Measurements from ENCODE around the gene DSTN.

DSTN gene

DNA sequence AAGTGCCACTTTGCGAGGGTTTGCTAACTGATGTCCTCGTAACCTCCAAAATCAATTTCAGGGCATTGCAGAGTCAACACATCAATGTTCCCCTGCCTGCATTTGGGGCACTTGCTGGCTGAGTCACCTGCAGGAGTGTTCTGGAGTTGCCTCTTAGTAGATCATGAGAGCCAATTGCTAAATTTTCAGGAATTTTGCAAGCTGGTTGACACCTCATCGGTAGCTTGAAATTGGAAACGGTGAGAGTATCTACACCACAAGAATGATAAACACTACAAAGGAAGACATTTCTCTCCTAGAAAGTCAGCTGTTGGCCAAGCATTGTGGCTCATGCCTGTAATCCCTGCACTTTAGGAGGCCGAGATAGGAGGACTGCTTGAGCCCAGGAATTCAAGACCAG is 27.9 kb upstream of the DSTN start (continued):
- TF ChIP-seq PATZ1 (CRISPR knock-in tag; IDR thresholded peaks at IDR 0.05; ENCODE audit: borderline replicate concordance) (no peak), ZC3H10 (CRISPR knock-in tag; IDR thresholded peaks at IDR 0.05) (no peak)
- TF ChIP-seq, protein P1, sequence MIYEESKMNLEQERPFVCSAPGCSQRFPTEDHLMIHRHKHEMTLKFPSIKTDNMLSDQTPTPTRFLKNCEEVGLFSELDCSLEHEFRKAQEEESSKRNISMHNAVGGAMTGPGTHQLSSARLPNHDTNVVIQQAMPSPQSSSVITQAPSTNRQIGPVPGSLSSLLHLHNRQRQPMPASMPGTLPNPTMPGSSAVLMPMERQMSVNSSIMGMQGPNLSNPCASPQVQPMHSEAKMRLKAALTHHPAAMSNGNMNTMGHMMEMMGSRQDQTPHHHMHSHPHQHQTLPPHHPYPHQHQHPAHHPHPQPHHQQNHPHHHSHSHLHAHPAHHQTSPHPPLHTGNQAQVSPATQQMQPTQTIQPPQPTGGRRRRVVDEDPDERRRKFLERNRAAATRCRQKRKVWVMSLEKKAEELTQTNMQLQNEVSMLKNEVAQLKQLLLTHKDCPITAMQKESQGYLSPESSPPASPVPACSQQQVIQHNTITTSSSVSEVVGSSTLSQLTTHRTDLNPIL (CRISPR knock-in tag; IDR thresholded peaks at IDR 0.05; ENCODE audit: low read depth): no peak

- no peak for ATAC-seq
- TF ChIP-seq, protein P2, sequence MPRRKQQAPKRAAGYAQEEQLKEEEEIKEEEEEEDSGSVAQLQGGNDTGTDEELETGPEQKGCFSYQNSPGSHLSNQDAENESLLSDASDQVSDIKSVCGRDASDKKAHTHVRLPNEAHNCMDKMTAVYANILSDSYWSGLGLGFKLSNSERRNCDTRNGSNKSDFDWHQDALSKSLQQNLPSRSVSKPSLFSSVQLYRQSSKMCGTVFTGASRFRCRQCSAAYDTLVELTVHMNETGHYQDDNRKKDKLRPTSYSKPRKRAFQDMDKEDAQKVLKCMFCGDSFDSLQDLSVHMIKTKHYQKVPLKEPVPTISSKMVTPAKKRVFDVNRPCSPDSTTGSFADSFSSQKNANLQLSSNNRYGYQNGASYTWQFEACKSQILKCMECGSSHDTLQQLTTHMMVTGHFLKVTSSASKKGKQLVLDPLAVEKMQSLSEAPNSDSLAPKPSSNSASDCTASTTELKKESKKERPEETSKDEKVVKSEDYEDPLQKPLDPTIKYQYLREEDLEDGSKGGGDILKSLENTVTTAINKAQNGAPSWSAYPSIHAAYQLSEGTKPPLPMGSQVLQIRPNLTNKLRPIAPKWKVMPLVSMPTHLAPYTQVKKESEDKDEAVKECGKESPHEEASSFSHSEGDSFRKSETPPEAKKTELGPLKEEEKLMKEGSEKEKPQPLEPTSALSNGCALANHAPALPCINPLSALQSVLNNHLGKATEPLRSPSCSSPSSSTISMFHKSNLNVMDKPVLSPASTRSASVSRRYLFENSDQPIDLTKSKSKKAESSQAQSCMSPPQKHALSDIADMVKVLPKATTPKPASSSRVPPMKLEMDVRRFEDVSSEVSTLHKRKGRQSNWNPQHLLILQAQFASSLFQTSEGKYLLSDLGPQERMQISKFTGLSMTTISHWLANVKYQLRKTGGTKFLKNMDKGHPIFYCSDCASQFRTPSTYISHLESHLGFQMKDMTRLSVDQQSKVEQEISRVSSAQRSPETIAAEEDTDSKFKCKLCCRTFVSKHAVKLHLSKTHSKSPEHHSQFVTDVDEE (CRISPR knock-in tag; IDR thresholded peaks at IDR 0.05): no peak
- TF ChIP-seq SNAI2 (CRISPR knock-in tag; IDR thresholded peaks at IDR 0.05) (no peak), TOX (CRISPR knock-in tag; IDR thresholded peaks at IDR 0.05; ENCODE audit: borderline replicate concordance) (no peak), ZNF8 (CRISPR knock-in tag; IDR thresholded peaks at IDR 0.05) (no peak), OSR1 (CRISPR knock-in tag; IDR thresholded peaks at IDR 0.05) (no peak), BACH2 (CRISPR knock-in tag; IDR thresholded peaks at IDR 0.05; ENCODE audit: borderline replicate concordance) (no peak), PATZ1 (CRISPR knock-in tag; IDR thresholded peaks at IDR 0.05; ENCODE audit: borderline replicate concordance) (no peak), POU6F1 (CRISPR knock-in tag; IDR thresholded peaks at IDR 0.05; ENCODE audit: borderline replicate concordance, low read depth) (no peak)
Observed at GRCh38 chr20:17542481-17542880, 27.4 kb upstream of the DSTN start.

DNA sequence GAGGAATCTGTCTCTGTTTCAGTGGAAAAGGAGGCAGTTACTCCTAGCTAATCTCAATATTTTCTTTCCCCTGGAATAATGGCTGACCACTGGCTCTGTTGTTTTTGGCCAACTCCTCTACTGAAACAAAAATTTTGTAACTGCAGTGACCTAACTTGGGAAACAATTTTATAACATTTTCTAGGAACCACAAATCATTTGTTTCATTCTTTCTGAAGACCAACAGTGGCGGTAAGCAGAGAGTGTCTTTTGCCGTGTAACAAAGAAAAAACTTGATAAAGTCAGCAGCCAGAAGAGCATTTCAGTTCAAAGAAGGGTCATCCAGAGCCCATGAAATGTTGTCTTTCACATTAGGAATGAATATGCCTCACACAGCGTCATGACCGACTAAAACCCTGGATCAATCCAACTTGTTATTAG is 26.9 kb upstream of the DSTN start:
- ATAC-seq: peak; percentile 45

GRCh38 chr20:17543531-17544131 is 26.2 kb upstream of the DSTN start:
- peak; percentile 61 for ATAC-seq

More for the DNA sequence above, 26.9 kb upstream of the DSTN start:
- 0 out of 2 replicates have a peak, but pooled peaks have one; percentile 40 for TF ChIP-seq ISL1 (CRISPR knock-in tag; IDR thresholded peaks at IDR 0.05)
- no peak for TF ChIP-seq ARNTL (CRISPR knock-in tag; IDR thresholded peaks at IDR 0.05; ENCODE audit: borderline replicate concordance, low read depth)

More at GRCh38 chr20:17543531-17544131, 26.2 kb upstream of the DSTN start:
- no peak for TF ChIP-seq PPARA (CRISPR knock-in tag; IDR thresholded peaks at IDR 0.05; ENCODE audit: borderline replicate concordance)
- 0 out of 2 replicates have a peak, but pooled peaks have one; percentile 35 for TF ChIP-seq TOX (CRISPR knock-in tag; IDR thresholded peaks at IDR 0.05; ENCODE audit: borderline replicate concordance)
- no peak for TF ChIP-seq ISL1 (CRISPR knock-in tag; IDR thresholded peaks at IDR 0.05)
- TF ChIP-seq, protein P2 (CRISPR knock-in tag; IDR thresholded peaks at IDR 0.05): no peak
- no peak for TF ChIP-seq ZFP30 (CRISPR knock-in tag; IDR thresholded peaks at IDR 0.05)
- TF ChIP-seq, protein P1 (CRISPR knock-in tag; IDR thresholded peaks at IDR 0.05; ENCODE audit: low read depth): no peak
- TF ChIP-seq PATZ1 (CRISPR knock-in tag; IDR thresholded peaks at IDR 0.05; ENCODE audit: borderline replicate concordance): no peak
